Erythroblast (primary cell): ENCODE measurements around the gene TRAPPC12.

Experiments used
- GATA1 ChIP-seq: IDR thresholded peaks from 2 replicates; pipeline ENCODE4 v1.6.1; 2011; ENCODE audit warnings: low read depth, mild to moderate bottlenecking, control low read depth, low read length, moderate library complexity
- POLR2A ChIP-seq: IDR thresholded peaks from 2 replicates; pipeline ENCODE4 v1.6.1; 2011; ENCODE audit warnings: mild to moderate bottlenecking, low read length

- TF ChIP-seq POLR2A (no peak), GATA1 (no peak)
Observed at GRCh38 chr2:3443083-3443482, 63.6 kb downstream of the TRAPPC12 start.
